ENCODE measurements around the gene CNGB1.

DNA sequence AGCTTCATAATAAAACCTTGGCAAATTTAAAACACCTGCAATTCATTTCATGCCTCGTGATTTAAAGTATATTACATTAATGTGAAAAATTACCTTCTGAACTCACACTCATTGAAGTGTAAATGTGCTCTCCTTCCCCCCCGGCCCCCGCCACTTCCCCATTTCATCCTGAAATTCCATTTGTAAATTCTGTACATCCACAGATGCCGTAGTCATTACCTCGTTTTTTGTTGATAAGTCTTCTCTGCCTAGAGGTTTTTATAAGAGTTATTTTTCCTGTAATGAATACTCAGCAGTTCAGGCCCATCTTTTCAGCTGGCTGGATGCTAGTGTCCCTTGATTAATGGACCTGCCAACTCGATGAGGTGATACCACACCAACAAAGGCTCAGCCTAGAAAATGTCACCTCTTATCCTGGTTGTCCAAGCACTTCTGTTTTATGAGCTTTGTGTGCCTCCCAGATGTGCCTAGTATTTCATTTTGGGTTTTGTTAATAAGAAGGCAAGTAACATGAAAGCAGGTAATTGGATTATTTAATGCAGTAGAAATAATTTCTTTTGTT lies 103.8 kb downstream of the CNGB1 start:
- TF ChIP-seq, protein P1, sequence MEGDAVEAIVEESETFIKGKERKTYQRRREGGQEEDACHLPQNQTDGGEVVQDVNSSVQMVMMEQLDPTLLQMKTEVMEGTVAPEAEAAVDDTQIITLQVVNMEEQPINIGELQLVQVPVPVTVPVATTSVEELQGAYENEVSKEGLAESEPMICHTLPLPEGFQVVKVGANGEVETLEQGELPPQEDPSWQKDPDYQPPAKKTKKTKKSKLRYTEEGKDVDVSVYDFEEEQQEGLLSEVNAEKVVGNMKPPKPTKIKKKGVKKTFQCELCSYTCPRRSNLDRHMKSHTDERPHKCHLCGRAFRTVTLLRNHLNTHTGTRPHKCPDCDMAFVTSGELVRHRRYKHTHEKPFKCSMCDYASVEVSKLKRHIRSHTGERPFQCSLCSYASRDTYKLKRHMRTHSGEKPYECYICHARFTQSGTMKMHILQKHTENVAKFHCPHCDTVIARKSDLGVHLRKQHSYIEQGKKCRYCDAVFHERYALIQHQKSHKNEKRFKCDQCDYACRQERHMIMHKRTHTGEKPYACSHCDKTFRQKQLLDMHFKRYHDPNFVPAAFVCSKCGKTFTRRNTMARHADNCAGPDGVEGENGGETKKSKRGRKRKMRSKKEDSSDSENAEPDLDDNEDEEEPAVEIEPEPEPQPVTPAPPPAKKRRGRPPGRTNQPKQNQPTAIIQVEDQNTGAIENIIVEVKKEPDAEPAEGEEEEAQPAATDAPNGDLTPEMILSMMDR (IDR thresholded peaks at IDR 0.05): no peak
- TF ChIP-seq, protein P2, sequence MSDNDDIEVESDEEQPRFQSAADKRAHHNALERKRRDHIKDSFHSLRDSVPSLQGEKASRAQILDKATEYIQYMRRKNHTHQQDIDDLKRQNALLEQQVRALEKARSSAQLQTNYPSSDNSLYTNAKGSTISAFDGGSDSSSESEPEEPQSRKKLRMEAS (IDR thresholded peaks at IDR 0.05): no peak
- TF ChIP-seq, protein P3, sequence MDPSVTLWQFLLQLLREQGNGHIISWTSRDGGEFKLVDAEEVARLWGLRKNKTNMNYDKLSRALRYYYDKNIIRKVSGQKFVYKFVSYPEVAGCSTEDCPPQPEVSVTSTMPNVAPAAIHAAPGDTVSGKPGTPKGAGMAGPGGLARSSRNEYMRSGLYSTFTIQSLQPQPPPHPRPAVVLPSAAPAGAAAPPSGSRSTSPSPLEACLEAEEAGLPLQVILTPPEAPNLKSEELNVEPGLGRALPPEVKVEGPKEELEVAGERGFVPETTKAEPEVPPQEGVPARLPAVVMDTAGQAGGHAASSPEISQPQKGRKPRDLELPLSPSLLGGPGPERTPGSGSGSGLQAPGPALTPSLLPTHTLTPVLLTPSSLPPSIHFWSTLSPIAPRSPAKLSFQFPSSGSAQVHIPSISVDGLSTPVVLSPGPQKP (IDR thresholded peaks at IDR 0.05; ENCODE audit: low read depth, low read length): no peak
- TF ChIP-seq, protein P4, sequence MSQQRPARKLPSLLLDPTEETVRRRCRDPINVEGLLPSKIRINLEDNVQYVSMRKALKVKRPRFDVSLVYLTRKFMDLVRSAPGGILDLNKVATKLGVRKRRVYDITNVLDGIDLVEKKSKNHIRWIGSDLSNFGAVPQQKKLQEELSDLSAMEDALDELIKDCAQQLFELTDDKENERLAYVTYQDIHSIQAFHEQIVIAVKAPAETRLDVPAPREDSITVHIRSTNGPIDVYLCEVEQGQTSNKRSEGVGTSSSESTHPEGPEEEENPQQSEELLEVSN (IDR thresholded peaks at IDR 0.05; ENCODE audit: borderline replicate concordance, low read depth): no peak
- TF ChIP-seq ZNF302 (CRISPR knock-in tag; IDR thresholded peaks at IDR 0.05) (no peak), BHLHE40 (IDR thresholded peaks at IDR 0.05; ENCODE audit: low read depth, low read length) (no peak), POLR2A (IDR thresholded peaks at IDR 0.05; ENCODE audit: low read length) (no peak), HDAC2 (IDR thresholded peaks at IDR 0.05) (no peak), EHMT2 (IDR thresholded peaks at IDR 0.05; ENCODE audit: low read depth) (no peak), REST (IDR thresholded peaks at IDR 0.05) (no peak), EP300 (IDR thresholded peaks at IDR 0.05) (no peak), PHF8 (IDR thresholded peaks at IDR 0.05; ENCODE audit: borderline replicate concordance, low read depth) (no peak)
